Ascending aorta (tissue), 2 donors: Measurements from ENCODE around the gene TSPEAR. TPM values are rescaled to one million over a fixed set of nuclear protein-coding genes. Genes with fewer than 3 reads are reported as not detected.

Experiments
- DNase-seq, 2 donors: peaks; one replicate each; pipeline ENCODE4 v3.0.0-alpha.2; 2019; ENCODE audit warnings: low spot score in 2 of 2
- H3K27ac ChIP-seq, 2 donors: fragments of 200-600 bp; sonication (generic); one replicate each; pipeline ENCODE4 v1.5.1; 2016 to 2017; ENCODE audit warnings: mild to moderate bottlenecking in 1 of 2
- H3K27me3 ChIP-seq: fragments of 200-600 bp; sonication (generic); one replicate; pipeline ENCODE4 v1.5.1; 2017
- H3K36me3 ChIP-seq, 2 donors: fragments of 200-600 bp; sonication (generic); one replicate each; pipeline ENCODE4 v1.5.1; 2016
- H3K4me1 ChIP-seq, 2 donors: fragments of 200-600 bp; sonication (generic); one replicate each; pipeline ENCODE4 v1.5.1; 2016 to 2017; ENCODE audit warnings: mild to moderate bottlenecking in 1 of 2
- H3K4me3 ChIP-seq, 2 donors: fragments of 200-600 bp; sonication (generic); one replicate each; pipeline ENCODE4 v1.5.1; 2016 to 2017; ENCODE audit warnings: mild to moderate bottlenecking in 1 of 2
- H3K9me3 ChIP-seq, 2 donors: fragments of 200-600 bp; sonication (generic); one replicate each; pipeline ENCODE4 v1.5.1; 2016
- CTCF ChIP-seq, 3 experiments: fragments of 200-600 bp in 2 of 3; fragments of 450-650 bp in 1 of 3; sonication (generic) in 2 of 3; IDR thresholded peaks; one replicate each; pipeline ENCODE4 v1.5.1; 2016 to 2019; ENCODE audit warnings: antibody characterized with exemption in 3 of 3, mild to moderate bottlenecking in 1 of 3, moderate library complexity in 1 of 3
- intact Hi-C: fragments of 100-400 bp; cut with DNase I; formaldehyde crosslinking; loops from one replicate; pipeline ENCODE4 v1.15.1; 2023
- total RNA-seq: library from RNA; depleted of rRNA; stranded (reverse); fragments of >200 nt; gene quantifications from one replicate; pipeline ENCODE4 v1.1.0, GENCODE V29; 2016

Gene TSPEAR
- total RNA-seq, 1 donor from 2014 or later, result not detected

GRCh38 chr21:44485254-44485793, 226.0 kb downstream of the TSPEAR start:
- H3K4me3 ChIP-seq, result peak overlapping the region in 1 of 2 donors; percentile 58
- intact Hi-C loops, result no loop called here

GRCh38 chr21:44484498-44485253, 226.7 kb downstream of the TSPEAR start:
- no peak overlapping the region for H3K4me3 ChIP-seq
- intact Hi-C loops, result no loop called here
- H3K9me3 ChIP-seq, result no peaks in the 10 kb centered on the region
- TF ChIP-seq CTCF (IDR thresholded peaks at IDR 0.05), result no peak
- H3K36me3 ChIP-seq, result no peaks in the 10 kb centered on the region
- H3K4me1 ChIP-seq, result no peaks in the 10 kb centered on the region
- H3K27ac ChIP-seq, result no peak overlapping the region
- H3K27me3 ChIP-seq, result no peaks in the 10 kb centered on the region
- no peak for DNase-seq

More at GRCh38 chr21:44485254-44485793, 226.0 kb downstream of the TSPEAR start:
- TF ChIP-seq CTCF (IDR thresholded peaks at IDR 0.05), result peak in 1 of 3 experiments; percentile 23
- DNase-seq, result no peak
- H3K4me1 ChIP-seq, result no peaks in the 10 kb centered on the region
- no peaks in the 10 kb centered on the region for H3K9me3 ChIP-seq
- H3K36me3 ChIP-seq, result no peaks in the 10 kb centered on the region
- no peaks in the 10 kb centered on the region for H3K27me3 ChIP-seq
- H3K27ac ChIP-seq, result no peak overlapping the region

- no peaks in the 10 kb centered on the region for H3K4me1 ChIP-seq
- H3K36me3 ChIP-seq, result no peaks in the 10 kb centered on the region
- no peaks in the 10 kb centered on the region for H3K9me3 ChIP-seq
- H3K27ac ChIP-seq, result no peak overlapping the region
- no peaks in the 10 kb centered on the region for H3K27me3 ChIP-seq
- TF ChIP-seq CTCF (IDR thresholded peaks at IDR 0.05), result no peak
- no peak overlapping the region for H3K4me3 ChIP-seq
- intact Hi-C loops, result no loop called here
- no peak for DNase-seq
Measured at GRCh38 chr21:44483288-44484237, 227.8 kb downstream of the TSPEAR start.

GRCh38 chr21:44482581-44483287, 228.6 kb downstream of the TSPEAR start:
- Histone ChIP-seq H3K36me3 (no peaks in the 10 kb centered on the region), H3K4me1 (no peaks in the 10 kb centered on the region), H3K4me3 (no peak overlapping the region), H3K27ac (no peak overlapping the region), H3K27me3 (no peaks in the 10 kb centered on the region), H3K9me3 (no peaks in the 10 kb centered on the region)
- intact Hi-C loops, result no loop called here
- no peak for TF ChIP-seq CTCF (IDR thresholded peaks at IDR 0.05)
- no peak for DNase-seq
